GM18526 (cell line): Measurements from ENCODE around the gene LMTK2.

Source experiments
- POLR2A ChIP-seq: IDR thresholded peaks from 3 replicates; pipeline ENCODE4 v1.6.1; 2011; ENCODE audit not compliant: insufficient read length; ENCODE audit errors: extremely low read depth

Gene LMTK2

GRCh38 chr7:98175260-98175940 is 68.7 kb downstream of the LMTK2 start:
- TF ChIP-seq POLR2A: no peak

DNA sequence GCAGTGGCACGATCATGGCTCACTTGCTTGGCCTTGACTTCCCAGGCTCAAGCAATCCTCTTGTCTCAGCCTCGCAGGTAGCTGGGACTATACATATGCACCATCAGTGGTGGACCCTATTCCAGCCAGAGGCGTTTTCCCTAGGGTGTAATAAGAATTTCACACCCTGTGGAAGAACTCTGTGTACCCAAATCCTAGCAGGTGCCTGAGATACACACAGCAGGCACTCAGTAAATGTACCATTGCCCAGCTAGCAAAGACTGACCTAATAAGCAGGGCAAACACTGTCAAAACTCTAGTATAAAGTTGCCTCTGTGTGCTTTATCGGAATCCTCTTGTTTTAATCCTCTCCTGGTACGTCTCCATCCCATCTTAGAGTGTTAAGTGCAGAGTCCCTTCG is 70.9 kb downstream of the LMTK2 start:
- no peak for TF ChIP-seq POLR2A

DNA sequence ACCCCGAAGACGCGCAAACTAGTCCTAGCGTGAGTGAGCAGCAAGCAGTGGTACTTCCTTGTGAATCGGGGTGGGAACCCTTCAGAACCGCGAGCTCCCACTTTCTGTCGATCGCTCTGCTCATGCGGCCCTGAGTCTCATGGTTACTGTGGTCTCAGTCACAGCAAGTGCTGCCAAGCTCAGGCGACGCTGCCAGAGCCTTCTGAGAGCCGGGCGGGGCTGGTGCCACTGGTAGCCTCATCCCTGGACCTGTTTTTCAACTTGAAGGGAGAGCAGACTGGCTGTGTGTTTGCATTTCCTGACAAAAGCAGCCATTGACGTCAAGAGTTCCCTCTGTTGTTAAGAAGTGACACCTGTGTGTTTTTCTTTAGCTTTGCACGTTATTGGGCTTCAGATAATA is 71.7 kb downstream of the LMTK2 start:
- no peak for TF ChIP-seq POLR2A

GRCh38 chr7:98178762-98179490 is 72.3 kb downstream of the LMTK2 start:
- no peak for TF ChIP-seq POLR2A

GRCh38 chr7:98180751-98181150 is 74.1 kb downstream of the LMTK2 start:
- no peak for TF ChIP-seq POLR2A

DNA sequence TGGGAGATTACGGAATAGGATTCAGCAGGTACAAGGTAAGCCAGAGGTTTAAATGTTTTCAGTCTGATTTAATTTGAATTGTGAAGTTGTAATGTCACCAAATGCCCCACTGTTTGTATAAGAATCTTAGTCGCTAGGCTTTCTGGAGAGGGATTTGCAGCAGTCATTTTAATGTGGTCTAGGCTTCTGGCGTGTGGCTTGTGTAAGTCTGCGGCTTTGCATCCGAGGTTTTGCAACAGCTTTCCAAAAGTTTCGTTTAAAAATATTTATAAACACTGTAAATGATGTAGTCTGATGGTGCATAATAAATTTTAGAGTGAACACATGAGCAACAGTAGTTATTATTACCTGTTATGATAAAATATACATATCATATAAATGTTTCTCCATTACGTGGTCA is 78.4 kb downstream of the LMTK2 start:
- TF ChIP-seq POLR2A: no peak

GRCh38 chr7:98186452-98187137 is 79.9 kb downstream of the LMTK2 start:
- TF ChIP-seq POLR2A: no peak

DNA sequence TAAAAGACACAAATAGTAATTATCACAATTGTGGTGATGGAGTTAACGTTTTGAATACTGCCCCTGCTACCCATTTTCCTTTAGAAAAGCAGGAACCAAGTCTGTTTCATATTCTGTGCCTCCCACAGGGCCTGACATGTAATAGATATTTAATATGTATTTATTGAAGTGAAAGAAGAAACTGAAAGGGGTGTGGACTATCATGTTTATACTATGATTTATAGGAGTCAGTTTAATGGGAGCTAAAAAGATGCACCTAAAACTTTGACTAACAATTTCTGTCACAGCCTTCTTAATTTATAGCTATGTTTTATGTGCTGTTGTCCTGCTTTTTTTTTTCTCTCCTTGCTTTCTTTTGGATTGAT is 80.5 kb downstream of the LMTK2 start:
- TF ChIP-seq POLR2A: no peak

DNA sequence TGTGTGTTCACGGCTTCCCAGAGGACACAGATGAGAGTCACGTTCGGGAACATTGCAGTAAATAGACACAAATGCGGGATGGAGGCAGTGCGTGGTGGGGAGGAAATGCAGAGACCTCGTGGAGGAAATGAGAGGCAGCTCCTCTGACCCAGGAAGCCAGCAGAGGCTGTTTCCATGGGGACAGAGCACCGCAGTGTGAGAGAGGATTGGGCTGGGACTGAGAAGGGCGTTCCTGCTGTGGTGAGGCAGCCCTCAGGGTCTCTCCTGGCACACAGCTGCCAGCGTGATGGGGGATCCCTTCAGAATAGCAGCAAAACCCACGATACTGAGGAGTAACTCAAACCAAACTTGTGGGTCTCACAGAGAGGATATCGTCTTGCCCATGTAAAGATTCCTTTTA is 82.9 kb downstream of the LMTK2 start:
- no peak for TF ChIP-seq POLR2A

GRCh38 chr7:98191668-98192431 is 85.2 kb downstream of the LMTK2 start:
- TF ChIP-seq POLR2A: no peak

DNA sequence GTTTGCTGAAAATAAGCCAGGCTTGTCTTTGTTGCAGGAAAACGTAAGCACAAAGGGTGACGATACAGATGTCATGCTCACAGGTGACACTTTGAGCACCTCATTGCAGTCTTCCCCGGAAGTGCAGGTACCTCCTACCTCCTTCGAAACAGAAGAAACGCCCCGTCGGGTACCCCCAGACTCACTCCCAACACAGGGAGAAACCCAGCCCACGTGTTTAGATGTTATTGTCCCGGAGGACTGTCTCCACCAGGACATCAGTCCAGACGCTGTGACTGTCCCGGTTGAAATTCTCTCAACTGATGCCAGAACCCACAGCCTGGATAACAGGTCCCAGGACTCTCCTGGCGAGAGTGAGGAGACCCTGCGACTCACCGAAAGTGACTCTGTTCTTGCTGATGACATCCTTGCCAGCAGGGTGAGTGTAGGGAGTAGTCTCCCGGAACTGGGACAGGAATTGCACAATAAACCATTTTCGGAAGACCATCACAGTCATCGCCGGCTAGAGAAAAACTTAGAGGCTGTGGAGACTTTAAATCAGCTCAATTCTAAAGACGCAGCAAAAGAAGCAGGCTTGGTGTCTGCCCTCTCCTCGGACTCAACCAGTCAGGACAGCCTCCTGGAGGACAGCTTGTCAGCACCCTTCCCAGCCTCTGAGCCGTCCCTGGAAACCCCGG is 86.3 kb downstream of the LMTK2 start:
- no peak for TF ChIP-seq POLR2A

- TF ChIP-seq POLR2A: no peak
These were observed 87.0 kb downstream of the LMTK2 start for GRCh38 chr7:98193474-98194180.

DNA sequence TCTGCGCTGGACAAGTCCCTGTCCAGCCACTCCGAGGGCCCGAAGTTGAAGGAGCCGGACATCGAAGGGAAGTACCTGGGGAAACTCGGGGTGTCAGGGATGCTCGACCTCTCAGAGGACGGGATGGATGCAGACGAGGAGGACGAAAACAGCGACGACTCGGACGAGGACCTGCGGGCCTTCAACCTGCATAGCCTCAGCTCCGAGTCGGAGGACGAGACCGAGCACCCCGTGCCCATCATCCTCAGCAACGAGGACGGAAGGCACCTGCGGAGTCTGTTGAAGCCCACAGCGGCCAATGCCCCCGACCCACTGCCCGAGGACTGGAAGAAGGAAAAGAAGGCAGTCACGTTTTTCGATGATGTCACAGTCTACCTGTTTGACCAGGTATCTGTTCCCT is 87.5 kb downstream of the LMTK2 start:
- TF ChIP-seq POLR2A: no peak

GRCh38 chr7:98194672-98195457 is 88.2 kb downstream of the LMTK2 start:
- TF ChIP-seq POLR2A: no peak
